Neural cell (in vitro differentiated cells): ENCODE data around the gene DRICH1.
"Not testable (repeated sequence)": the region's sequence is repeated elsewhere in the genome, so short reads cannot be mapped to it uniquely, and the experiment has no call there.

Experiments
- EP300 ChIP-seq: fragments of 450-650 bp; conservative IDR thresholded peaks from 2 replicates; pipeline ENCODE4 v1.6.1; 2014; ENCODE audit warnings: antibody characterized with exemption, mild to moderate bottlenecking, moderate library complexity; ENCODE audit not compliant: poor library complexity, severe bottlenecking
- TAF1 ChIP-seq: IDR thresholded peaks from 2 replicates; pipeline ENCODE4 v1.6.1; 2012; ENCODE audit warnings: low read depth
- TF ChIP-seq, protein P1 (sequence below): fragments of 450-650 bp; IDR thresholded peaks from 2 replicates; pipeline ENCODE4 v1.5.1; 2014; ENCODE audit warnings: antibody characterized with exemption, mild to moderate bottlenecking, moderate library complexity; ENCODE audit not compliant: poor library complexity, severe bottlenecking

DNA sequence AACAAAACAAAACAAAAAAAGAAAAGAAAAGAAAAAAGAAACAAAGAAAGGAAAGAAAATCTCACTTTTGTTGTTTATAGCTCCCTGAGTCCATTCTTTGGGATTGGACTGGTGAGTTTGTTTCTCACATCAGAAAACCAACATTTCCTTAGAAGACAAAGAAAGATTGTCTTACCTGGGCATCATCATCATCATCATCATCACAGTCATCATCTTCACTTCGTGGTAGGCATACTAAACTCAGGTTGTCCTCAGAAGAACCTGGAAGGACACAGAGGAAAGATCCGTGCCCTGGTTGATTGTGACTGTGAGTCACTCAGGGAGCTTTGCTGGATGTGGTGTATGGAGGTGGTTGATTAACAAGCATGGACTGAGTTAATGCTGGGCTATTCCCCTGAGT is 10.2 kb downstream of the DRICH1 start:
- TF ChIP-seq, protein P1, sequence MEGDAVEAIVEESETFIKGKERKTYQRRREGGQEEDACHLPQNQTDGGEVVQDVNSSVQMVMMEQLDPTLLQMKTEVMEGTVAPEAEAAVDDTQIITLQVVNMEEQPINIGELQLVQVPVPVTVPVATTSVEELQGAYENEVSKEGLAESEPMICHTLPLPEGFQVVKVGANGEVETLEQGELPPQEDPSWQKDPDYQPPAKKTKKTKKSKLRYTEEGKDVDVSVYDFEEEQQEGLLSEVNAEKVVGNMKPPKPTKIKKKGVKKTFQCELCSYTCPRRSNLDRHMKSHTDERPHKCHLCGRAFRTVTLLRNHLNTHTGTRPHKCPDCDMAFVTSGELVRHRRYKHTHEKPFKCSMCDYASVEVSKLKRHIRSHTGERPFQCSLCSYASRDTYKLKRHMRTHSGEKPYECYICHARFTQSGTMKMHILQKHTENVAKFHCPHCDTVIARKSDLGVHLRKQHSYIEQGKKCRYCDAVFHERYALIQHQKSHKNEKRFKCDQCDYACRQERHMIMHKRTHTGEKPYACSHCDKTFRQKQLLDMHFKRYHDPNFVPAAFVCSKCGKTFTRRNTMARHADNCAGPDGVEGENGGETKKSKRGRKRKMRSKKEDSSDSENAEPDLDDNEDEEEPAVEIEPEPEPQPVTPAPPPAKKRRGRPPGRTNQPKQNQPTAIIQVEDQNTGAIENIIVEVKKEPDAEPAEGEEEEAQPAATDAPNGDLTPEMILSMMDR, result not testable (repeated sequence)
- not testable (repeated sequence) for TF ChIP-seq TAF1, EP300
